Stimulated activated naive CD8-positive, alpha-beta T cell treated with anti-CD3 and anti-CD28 coated beads, Interleukin-15, Interleukin-2, amounts not matched to agents 100 U/mL and 50 U/mL, for 24 hours (primary cell): Measurements from ENCODE around the gene HS2ST1.
"Not testable (repeated sequence)": the region's sequence is repeated elsewhere in the genome, so short reads cannot be mapped to it uniquely, and the experiment has no call there.

Experiments
- ATAC-seq: fragments of 150-1000 bp; cut with Tn5 transposase; one replicate; pipeline ENCODE4 v1.10.0; 2021
- DNase-seq: peaks from one replicate; pipeline ENCODE4 v3.0.0; 2021

The HS2ST1 gene

DNA sequence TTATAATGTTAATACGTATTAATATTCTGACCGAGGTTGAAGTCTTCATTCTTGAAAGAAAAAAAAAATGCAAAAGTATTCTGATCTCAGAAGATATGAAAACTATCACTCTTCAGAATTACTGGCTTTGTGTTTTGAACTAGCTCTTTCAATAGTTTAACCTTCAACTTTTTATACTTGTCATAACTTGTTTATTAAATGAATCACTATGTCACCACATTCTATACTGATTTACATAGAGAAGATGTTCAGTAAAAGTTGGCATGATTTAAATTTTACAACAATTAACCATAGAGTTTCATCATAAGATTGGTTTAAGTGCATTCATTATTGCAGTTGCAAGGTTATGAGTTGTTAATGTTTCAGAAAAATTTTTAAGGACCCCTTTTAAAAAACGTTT lies 57.3 kb downstream of the HS2ST1 start:
- DNase-seq = no peak
- no peak for ATAC-seq

DNA sequence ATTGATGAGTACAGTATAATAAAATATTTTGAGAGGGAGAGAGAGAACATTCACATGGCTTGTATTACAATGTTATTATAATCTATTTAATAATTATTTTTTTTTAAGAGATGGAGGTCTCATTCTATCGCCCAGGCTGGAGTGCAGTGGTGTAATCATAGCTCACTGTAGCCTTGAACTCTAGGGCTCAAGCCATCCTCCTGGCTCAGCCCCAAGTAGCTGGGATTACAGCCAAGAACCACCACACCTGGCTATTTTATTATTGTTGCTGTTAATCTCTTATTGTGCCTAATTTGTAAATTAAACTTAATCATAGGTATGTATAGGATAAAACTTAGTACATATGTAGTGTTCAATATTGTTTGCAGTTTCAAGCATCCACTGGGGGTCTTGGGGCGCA lies 57.8 kb downstream of the HS2ST1 start:
- DNase-seq = no peak

DNA sequence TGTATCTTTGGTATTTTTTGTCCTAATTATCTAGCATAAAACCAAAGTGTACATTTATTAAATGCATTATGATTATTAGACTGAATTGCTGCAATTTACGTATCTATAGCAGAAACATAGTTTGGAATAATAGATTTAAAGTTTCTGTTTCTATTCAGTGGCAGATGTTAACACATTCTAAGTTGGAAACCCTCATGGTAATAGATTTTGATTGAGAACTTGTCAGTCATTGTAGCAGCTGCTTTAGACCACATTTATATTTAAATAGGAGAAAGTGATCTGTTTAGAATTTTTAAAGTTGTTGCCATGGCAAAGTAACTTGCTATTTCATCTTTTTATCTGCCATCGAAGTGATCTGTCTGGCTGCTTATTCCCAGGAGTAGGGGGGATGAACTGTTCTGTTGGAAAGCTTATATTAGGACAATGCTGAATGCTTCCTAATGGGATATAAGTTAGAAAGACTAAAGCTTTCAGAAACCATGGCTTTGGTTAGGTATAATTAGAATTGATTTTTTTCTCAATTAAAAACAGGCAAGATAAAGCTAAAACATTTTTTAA lies 61.6 kb downstream of the HS2ST1 start:
- DNase-seq = no peak
- no peak for ATAC-seq

More for the DNA sequence above, 57.8 kb downstream of the HS2ST1 start:
- ATAC-seq = no peak

DNA sequence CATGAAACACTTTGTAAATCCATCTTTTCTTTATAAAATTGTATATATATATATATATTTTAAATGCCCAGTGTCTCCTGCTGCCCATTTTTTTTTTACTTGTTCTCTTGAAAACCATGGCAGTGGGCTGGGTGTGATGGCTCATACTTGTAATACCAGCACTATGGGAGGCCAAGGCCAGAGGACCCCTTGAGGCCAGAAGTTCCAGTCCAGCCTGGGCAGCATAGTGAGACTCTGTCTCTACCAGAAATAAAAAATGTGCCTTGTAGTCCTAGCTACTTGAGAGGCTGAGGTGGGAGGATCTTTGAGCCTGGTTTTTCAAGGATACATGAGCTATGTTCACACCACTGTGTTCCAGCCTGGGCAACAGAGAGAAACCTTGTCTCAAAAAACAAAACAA lies 62.2 kb downstream of the HS2ST1 start:
- no peak for DNase-seq
- ATAC-seq = no peak

DNA sequence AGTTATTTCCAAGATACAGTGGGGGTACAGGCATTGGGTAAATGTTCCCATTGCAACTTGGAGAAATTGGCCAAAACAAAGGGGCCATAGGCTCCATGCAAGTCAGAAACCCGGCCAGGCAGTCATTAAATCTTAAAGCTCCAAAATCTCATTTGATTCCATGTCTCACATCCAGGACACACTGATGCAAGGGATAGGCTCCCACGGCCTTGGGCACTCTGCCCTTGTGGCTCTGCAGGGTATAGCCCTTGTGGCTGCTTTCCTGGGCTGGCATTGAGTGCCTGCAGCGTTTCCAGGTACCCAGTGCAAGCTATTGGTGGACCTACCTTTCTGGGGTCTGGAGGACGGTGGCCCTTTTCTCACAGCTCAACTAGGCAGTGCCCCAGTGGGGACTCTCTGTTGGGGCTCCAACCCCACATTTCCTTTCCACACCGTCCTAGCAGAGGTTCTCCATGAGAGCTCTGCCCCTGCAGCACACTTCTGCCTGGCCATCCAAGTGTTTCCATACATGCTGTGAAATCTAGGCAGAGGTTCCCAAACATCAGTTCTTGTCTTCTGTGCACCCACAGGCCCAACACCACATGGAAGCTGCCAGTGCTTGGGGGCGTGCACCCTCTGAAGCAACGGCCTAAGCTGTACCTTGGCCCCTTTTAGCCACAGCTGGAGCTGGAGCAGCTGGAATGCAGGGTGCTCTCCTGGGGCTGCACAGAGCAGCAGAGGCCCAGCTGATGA lies 67.2 kb downstream of the HS2ST1 start:
- ATAC-seq = no peak

DNA sequence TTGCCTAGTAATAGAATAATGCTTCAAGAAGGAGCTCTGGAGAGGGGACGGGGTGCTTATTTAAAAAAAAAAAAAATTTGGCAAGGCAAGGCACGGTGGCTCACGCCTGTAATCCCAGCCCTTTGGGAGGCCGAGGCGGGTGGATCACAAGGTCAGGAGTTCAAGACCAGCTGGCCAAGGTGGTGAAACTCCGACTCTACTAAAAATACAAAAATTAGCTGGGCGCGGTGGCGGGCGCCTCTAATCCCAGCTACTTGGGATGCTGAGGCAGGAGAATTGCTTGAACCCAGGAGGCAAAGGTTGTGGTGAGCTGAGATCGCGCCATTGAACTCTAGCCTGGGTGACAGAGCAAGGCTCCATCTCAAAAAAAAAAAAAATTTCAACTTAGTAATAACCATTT lies 69.2 kb downstream of the HS2ST1 start:
- not testable (repeated sequence) for ATAC-seq, DNase-seq

More for the DNA sequence above, 67.2 kb downstream of the HS2ST1 start:
- no peak for DNase-seq

DNA sequence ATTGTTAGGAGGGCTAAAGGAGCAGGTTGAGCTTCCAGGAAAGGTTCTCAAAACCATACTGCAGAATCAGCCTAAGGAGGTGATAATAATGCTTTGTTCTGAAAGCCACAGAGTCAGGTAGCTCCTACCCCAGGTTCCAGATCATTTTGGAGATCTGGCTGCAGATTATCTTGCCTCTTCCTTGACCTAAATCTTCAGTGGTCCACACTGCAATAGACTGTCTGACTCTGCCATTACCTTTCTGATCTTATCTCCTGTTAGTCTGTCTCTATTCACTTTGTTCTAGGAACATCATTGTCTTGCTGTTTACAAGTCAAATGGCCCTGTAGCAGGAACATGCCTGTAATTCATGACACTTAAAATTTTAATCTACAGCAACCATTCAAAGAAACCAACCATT lies 73.0 kb downstream of the HS2ST1 start:
- no peak for ATAC-seq
- no peak for DNase-seq

DNA sequence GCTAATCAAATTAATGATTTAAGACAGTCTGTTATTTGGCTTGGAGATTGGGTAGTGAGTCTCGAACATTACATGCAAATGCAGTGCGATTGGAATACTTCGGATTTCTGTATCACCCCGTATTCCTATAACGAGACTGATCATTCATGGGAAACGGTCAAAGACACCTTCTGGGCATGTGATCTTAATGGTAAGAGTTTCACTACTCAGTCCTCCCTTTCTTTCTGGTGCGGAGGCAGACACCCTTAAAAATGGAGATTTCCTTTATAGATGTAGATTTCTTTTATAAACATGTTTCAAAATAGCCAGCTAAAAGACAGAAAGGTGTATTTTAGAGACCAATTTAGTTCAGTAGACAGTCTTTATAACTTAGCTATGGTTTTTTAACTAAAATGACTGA lies 74.4 kb downstream of the HS2ST1 start:
- ATAC-seq = no peak
- DNase-seq = no peak

DNA sequence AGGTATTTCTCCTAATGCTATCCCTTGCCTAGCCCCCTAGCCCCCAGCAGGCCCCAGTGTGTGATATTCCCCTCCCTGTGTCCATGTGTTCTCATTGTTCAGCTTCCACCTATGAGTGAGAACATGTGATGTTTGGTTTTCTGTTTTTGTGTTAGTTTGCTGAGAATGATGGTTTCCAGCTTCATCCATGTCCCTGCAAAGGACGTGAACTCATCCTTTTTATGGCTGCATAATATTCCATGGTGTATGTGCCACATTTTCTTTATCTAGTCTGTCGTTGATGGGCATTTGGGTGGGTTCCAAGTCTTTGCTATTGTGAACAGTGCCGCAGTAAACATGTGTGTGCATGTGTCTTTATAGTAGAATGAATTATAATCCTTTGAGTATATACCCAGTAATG lies 75.3 kb downstream of the HS2ST1 start:
- not testable (repeated sequence) for ATAC-seq, DNase-seq

DNA sequence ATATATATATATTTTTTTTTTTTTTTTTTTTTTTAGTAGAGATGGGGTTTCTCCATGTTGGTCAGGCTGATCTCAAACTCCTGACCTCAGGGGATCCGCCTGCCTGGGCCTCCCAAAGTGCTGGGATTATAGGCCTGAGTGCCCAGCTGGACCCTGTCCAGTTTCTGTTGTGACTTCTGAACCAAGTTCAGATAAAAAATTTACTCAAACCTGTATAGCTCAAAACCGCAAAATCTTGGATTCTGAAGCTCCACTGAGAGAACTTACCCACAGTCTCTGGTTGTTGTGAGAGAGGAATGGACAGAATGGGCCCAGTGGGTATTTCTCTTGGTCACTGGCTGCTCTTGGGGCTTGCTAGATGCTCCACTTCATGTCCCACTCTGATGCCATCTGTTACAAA lies 76.4 kb downstream of the HS2ST1 start:
- no peak for DNase-seq
- ATAC-seq = no peak

DNA sequence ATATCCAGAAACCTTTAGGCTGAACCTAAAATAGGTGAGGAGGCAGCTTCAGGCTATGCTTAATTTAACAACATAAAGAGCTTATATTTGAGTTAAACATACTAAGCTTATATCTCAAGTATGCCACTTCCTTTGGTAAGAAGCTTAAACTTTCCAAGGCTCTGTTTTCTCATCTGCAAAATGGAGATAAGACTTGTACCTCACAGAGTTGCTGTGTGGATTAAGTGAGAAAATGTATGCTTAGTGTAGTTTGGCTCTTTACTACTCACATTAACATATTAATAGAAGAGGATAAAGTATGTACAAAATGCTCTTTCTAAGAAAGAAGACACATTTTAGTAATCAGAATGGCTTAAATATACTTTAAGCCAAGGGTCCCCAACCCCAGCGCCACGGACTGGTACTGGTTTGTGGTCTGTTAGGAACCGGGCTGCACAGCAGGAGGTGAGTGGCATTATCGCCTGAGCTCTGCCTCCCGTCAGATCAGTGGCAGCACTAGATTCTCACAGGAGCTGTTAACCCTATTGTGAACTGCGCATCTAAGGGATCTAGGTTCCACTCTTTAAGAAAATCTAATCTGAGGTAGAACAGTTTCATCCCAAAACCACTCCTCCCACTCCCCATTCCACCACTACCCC lies 77.2 kb downstream of the HS2ST1 start:
- ATAC-seq (no peak), DNase-seq (no peak)

DNA sequence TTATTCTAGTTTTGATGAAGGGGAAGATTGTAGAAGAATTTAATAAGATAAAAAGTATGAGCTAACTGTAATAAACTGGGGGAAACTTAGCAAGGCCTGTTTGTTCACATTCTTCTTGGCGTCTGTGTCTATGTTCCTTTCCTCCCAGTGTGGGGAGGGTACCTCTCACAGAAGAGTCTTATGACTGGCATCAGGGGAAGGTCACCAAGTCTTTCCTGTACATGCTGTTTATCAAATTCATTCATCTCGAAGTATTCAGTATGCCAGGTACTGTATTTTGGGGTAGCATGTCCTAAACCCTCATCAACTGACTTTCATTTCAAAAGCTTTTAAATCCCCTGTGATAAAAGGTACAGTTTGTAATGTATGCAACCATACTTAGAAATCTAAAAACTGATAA lies 78.4 kb downstream of the HS2ST1 start:
- ATAC-seq (no peak), DNase-seq (no peak)

DNA sequence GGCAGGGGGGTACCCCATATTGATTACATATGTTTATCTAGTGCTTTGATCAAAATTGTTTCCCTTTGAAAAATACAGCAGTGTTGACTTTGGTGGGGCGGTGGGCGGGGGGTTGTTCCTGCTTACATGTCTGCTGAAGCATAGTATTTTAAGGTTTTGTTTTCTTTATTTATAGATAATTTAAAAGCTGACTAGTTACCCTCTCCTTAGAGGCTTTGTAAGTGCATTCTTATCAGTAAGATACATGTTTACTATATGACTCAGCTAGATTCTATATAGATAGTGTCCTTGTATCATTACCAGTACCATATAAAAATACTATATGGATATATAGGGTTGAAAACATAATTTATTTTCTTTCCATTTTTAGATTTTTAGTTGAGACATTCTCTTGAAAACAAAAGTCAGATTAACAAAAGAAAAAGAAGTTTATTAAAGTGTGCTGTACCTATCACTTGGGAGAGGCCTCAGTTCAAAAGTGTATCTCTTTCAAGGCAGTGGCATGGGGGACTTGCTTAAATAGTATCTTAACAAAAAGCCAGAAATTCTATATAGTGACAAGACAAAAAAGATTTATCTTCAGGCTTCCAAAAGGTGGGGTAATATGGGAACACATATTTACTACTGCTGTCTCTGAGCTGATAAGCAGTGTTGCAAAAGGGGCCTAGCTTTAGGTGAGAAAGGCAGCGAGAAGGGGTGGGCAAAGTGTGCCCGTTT lies 79.0 kb downstream of the HS2ST1 start:
- DNase-seq (no peak), ATAC-seq (no peak)

DNA sequence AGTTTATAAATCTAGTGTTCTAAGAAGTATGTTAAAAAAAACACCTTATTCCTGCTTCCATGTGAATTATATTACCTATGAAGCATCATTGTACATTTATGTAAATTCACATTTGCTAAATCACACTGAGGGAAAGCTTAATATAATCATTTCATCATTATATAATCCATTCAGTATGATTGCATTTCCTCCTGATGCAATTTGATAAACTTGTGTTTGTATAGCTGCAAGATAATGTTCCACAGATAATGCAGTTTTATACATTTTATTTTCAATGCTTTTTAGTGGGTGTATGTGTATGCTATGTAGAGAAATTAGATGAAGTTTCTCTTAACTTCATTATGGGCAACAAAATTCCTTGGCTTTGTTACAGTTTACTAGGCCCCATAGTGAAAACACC lies 79.6 kb downstream of the HS2ST1 start:
- no peak for DNase-seq
- ATAC-seq = no peak

DNA sequence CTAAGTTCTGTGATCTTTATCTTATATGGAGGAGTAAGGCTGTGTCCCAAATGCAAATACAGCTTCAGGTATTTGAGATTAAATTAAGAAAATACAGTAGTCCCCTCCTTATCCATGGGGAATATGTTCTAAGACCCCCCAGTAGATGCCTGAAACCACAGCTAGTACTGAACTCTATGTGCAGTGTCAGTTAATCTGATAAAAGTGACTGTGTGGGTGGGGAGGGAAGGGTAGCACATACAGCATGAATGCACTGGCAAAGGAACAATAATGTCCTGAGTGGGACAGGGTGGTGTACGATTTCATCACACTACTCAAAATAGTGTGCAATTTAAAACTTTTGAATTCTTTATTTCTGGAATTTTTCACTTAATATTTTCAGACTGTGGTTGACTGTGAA lies 83.1 kb downstream of the HS2ST1 start:
- ATAC-seq = no peak
- no peak for DNase-seq

DNA sequence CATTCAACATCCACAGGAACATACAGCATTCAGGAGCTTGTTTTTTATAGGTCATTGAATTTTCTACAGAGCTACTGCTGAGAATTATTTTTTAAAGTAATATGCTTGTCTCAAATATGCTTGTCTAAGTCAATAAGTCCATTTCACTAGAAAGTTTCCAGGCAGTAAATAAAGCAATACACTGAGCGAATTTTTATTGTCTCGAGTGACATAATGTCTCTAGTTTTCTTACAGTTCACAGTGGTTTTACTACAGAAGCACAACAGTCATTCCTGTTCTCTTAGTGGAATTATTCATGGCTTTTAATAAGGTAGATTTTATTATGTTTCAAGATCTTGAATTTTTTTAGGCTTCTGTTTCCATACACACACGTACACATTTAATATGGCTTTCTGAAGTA lies 83.8 kb downstream of the HS2ST1 start:
- no peak for DNase-seq
- no peak for ATAC-seq

DNA sequence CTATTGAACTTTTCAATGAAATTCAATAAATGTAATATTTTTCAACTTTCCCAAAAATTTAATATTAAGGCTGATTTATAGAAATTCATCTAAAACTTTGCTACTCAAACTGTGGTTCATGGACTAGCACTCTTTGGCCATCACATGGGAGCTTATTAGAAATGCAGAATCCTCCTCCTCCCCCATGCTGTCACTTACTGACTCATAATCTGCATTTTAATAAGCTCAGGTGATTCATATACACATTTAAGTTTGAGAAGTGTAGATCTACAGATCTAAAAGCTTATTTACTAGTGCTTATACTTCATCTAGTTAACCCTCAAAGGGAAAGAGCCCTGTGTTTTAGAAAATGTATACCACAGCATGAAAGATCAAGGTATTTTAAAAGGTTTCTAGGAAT lies 84.3 kb downstream of the HS2ST1 start:
- ATAC-seq (peak; percentile 46), DNase-seq (no peak)

DNA sequence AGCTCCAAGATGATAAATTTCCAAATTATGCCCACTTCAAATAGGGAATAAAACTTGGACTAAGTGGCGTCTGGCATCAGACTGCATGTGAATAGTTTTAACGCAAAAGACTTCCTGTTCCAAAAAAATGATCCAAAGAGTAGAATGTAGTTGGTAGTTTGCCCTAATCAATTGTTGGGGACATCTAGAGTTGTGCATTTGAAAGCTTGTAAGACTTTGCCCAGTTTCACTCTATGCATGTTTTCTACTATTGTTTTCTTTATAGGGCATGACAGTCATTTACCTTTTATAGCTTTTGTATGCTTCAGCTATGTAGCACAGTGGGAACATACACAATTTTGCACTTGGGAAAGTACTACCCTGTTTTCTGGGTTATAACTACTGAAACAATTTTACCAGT lies 86.0 kb downstream of the HS2ST1 start:
- no peak for DNase-seq
- ATAC-seq = no peak

DNA sequence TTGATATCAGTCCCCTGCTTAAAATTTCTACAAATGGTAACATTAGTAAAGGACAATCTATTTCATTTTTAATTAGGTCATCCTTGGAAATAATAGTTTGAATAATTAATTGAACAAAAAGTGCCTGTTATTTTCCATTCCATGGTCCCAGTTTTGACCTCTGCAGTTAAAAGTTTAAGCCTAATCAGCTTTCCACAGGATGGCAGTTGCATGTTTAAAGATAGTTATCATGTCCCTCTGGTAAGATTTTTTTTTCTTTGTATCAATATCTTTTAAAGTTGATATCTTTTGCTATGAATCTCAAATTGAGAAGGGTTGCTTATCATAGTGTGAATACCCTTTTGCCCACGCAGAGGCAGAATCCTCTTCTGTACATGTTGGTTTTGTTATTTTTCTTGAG lies 90.4 kb downstream of the HS2ST1 start:
- ATAC-seq (no peak), DNase-seq (no peak)

DNA sequence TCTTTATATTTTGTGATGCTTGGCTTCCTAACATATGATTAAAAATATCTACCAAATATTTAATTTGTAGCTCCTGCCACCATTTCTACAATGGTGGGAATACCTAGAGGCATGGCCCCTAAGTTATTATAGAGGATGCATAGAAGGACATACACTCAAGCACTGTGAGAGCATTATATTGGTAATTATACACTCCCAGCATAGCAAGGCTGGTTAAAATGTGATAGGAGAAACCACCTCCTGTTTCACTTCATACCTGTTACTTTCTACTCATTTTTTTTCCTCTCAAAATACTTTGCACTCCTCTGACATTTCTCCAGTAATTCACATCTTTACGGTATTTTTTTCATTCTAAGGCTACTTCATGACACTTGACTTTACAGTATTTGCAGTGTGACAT lies 92.9 kb downstream of the HS2ST1 start:
- ATAC-seq (no peak), DNase-seq (no peak)

DNA sequence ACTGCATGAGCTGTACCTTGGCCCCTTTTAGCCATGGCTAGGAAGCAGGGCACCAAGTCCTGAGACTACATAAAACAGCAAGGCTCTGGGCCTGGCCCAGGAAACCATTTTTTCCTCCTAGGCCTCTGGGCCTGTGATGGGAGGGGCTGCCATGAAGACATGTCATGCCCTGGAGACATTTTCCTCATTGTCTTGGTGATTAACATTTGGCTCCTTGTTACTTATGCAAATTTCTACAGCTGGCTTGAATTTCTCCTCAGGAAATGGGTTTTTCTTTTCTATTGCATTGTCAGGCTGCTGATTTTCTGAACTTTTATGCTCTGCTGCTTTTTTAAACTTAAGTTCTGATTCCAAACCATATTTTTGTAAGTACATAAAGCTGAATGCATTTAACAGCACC lies 99.0 kb downstream of the HS2ST1 start:
- peak; percentile 12 for DNase-seq
- ATAC-seq = not testable (repeated sequence)

DNA sequence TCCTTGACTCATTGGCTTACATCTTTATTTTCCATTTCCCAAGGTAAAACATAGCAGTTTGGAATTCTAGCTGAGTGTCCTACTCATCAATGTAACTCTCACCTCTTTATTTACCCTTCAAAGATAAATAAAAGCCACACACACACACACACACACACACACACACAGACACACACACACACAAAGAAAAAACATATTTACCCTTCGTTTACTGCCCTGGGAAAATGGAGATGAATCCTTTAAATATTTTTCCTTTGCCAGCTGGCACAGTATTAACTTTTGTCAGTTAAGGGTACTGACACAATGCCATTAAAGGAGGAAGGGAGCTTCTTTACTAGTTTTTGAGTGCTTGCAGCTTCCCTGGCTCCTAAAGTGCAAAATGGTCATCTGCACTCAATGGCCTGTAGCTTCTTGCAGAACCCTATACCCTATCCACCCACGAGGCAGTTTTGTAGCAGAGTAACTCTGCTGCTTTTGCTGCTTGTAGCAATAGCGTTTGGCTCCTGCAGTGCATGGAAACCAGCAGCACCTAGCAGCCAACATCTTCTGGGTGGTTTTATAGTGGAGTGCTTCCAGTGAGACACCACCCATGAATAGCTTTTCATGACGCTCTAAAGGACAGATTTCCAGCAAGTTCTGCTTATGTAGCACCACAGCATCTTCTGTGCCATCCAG lies 103.7 kb downstream of the HS2ST1 start:
- DNase-seq = no peak
- ATAC-seq = no peak

DNA sequence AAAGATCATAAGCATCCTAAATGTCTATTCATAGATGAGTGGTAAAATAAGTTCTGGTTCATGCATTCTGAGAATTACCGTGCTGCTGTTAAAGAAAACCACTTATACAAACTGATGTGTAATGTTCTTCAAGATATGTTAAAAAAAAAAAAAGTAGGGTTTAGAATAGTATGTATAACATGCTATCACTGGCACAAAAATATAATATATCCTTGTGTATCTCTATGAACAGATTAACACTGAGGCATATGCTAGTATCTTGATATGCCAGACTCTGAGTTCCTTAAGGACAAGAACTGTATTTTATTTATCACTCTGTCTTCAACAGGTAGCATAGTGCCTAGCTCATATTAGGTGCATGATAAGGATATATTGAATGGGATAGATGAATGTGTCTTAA lies 108.9 kb downstream of the HS2ST1 start:
- DNase-seq (no peak), ATAC-seq (no peak)
